ENCODE data around the gene PCID2. TPM values are rescaled to one million over a fixed set of nuclear protein-coding genes. Genes with fewer than 3 reads are reported as not detected.
A peak's percentile ranks its signal among the peaks of the same experiment; 100 is the strongest.
"Not testable (repeated sequence)": the region's sequence is repeated elsewhere in the genome, so short reads cannot be mapped to it uniquely, and the experiment has no call there.

The PCID2 gene
- total RNA-seq, 1 experiment from 2014 or later, result 68.1 TPM

GRCh38 chr13:113166266-113166665, 42.2 kb downstream of the PCID2 start:
- DNase-seq (ENCODE audit: low spot score), result no peak

GRCh38 chr13:113164492-113164891, 44.0 kb downstream of the PCID2 start:
- DNase-seq (ENCODE audit: low spot score), result no peak

- DNase-seq (ENCODE audit: low spot score), result no peak
These were observed 45.4 kb downstream of the PCID2 start for GRCh38 chr13:113162783-113163685.

- DNase-seq (ENCODE audit: low spot score), result not testable (repeated sequence)
These were observed 46.5 kb downstream of the PCID2 start for GRCh38 chr13:113161975-113162374.

- no peak for DNase-seq (ENCODE audit: low spot score)
These were observed 47.0 kb downstream of the PCID2 start for GRCh38 chr13:113161433-113161832.

GRCh38 chr13:113160983-113161382, 47.5 kb downstream of the PCID2 start:
- DNase-seq (ENCODE audit: low spot score), result no peak

- DNase-seq (ENCODE audit: low spot score), result no peak
These were observed 48.8 kb downstream of the PCID2 start for GRCh38 chr13:113159701-113160100.

- DNase-seq (ENCODE audit: low spot score), result no peak
These were observed 49.5 kb downstream of the PCID2 start for GRCh38 chr13:113158946-113159345.

GRCh38 chr13:113157929-113158747, 50.3 kb downstream of the PCID2 start, which contains the start of gene PROZ:
TSS of gene PROZ (plus strand) at chr13:113158648. CDS start at chr13:113158661, 13 bp downstream.
- DNase-seq (ENCODE audit: low spot score), result no peak

- no peak for DNase-seq (ENCODE audit: low spot score)
These were observed 51.1 kb downstream of the PCID2 start for GRCh38 chr13:113157206-113157928.

- no peak for DNase-seq (ENCODE audit: low spot score)
These were observed 52.4 kb downstream of the PCID2 start for GRCh38 chr13:113155982-113156655.

GRCh38 chr13:113155201-113155600, 53.3 kb downstream of the PCID2 start:
- DNase-seq (ENCODE audit: low spot score), result no peak

- peak; percentile 41 for DNase-seq (ENCODE audit: low spot score)
These were observed 54.4 kb downstream of the PCID2 start for GRCh38 chr13:113153810-113154748.

GRCh38 chr13:113152984-113153809, 55.3 kb downstream of the PCID2 start:
- DNase-seq (ENCODE audit: low spot score), result no peak

GRCh38 chr13:113152691-113152983, 55.8 kb downstream of the PCID2 start:
- DNase-seq (ENCODE audit: low spot score), result no peak

- DNase-seq (ENCODE audit: low spot score), result no peak
These were observed 56.5 kb downstream of the PCID2 start for GRCh38 chr13:113151745-113152690.

GRCh38 chr13:113150550-113151365, 57.7 kb downstream of the PCID2 start:
- DNase-seq (ENCODE audit: low spot score), result no peak

All from H4 (cell line).